Mesenchymal stem cell (in vitro differentiated cells and primary cell): Measurements from ENCODE around the gene NPM3.

Experiments used
- DNase-seq: peaks from one replicate; pipeline ENCODE4 v3.0.0-alpha.2; 2013
- H2AFZ ChIP-seq: one replicate; pipeline ENCODE4 v1.6.1; 2013; ENCODE audit warnings: low read depth, mild to moderate bottlenecking, control low read depth, inconsistent platforms, low read length, moderate library complexity
- H2AK5ac ChIP-seq: 2 replicates; pipeline ENCODE4 v1.6.1; 2013; ENCODE audit warnings: low read length, moderate library complexity, mild to moderate bottlenecking, inconsistent platforms; ENCODE audit not compliant: severe bottlenecking
- H2BK120ac ChIP-seq: one replicate; pipeline ENCODE4 v1.6.1; 2013; ENCODE audit warnings: low read depth, mild to moderate bottlenecking, inconsistent platforms, low read length, moderate library complexity
- H2BK12ac ChIP-seq, 2 experiments: one replicate each; pipeline ENCODE4 v1.6.1; 2013; ENCODE audit warnings: inconsistent platforms in 2 of 2, low read length in 2 of 2, mild to moderate bottlenecking in 2 of 2, moderate library complexity in 2 of 2, control low read depth in 1 of 2
- H2BK15ac ChIP-seq: one replicate; pipeline ENCODE4 v1.6.1; 2013; ENCODE audit warnings: mild to moderate bottlenecking, low read depth, inconsistent platforms; ENCODE audit not compliant: poor library complexity, severe bottlenecking
- H2BK5ac ChIP-seq: 2 replicates; pipeline ENCODE4 v1.6.1; 2013; ENCODE audit warnings: low read depth, mild to moderate bottlenecking, low read length, control low read depth, inconsistent platforms; ENCODE audit not compliant: poor library complexity, severe bottlenecking
- H3K14ac ChIP-seq, 2 experiments: one replicate each; pipeline ENCODE4 v1.6.1; 2013; ENCODE audit warnings: inconsistent platforms in 2 of 2, low read length in 2 of 2, control low read depth in 1 of 2, mild to moderate bottlenecking in 1 of 2, moderate library complexity in 1 of 2
- H3K18ac ChIP-seq, 2 experiments: one replicate each; pipeline ENCODE4 v1.6.1; 2013; ENCODE audit warnings: inconsistent platforms in 2 of 2, low read length in 2 of 2, control low read depth in 1 of 2, low read depth in 1 of 2, mild to moderate bottlenecking in 1 of 2
- H3K23ac ChIP-seq, 2 experiments: one replicate each; pipeline ENCODE4 v1.6.1; 2013; ENCODE audit warnings: inconsistent platforms in 2 of 2, low read length in 2 of 2, mild to moderate bottlenecking in 2 of 2, moderate library complexity in 2 of 2, control low read depth in 1 of 2
- H3K27ac ChIP-seq: 2 replicates; pipeline ENCODE4 v1.5.1; 2013; ENCODE audit warnings: mild to moderate bottlenecking, moderate library complexity, low read length, control low read depth, inconsistent platforms; ENCODE audit not compliant: poor library complexity, severe bottlenecking
- H3K27me3 ChIP-seq, 2 experiments: 2 replicates each; pipeline versions ENCODE4 v1.6.1 to v1.7.0; 2013; ENCODE audit warnings: low read length in 2 of 2, mild to moderate bottlenecking in 2 of 2, moderate library complexity in 2 of 2, control low read depth in 1 of 2, inconsistent platforms in 1 of 2; ENCODE audit not compliant: control insufficient read depth in 1 of 2, insufficient read depth in 1 of 2
- H3K36me3 ChIP-seq, 2 experiments: 2 replicates each; pipeline versions ENCODE4 v1.6.1 to v1.7.0; 2013; ENCODE audit warnings: low read length in 2 of 2, control low read depth in 1 of 2, inconsistent platforms in 1 of 2, low read depth in 1 of 2, mild to moderate bottlenecking in 1 of 2; ENCODE audit not compliant: insufficient read depth in 2 of 2, control insufficient read depth in 1 of 2
- H3K4ac ChIP-seq, 2 experiments: one replicate each; pipeline ENCODE4 v1.6.1; 2013; ENCODE audit warnings: inconsistent platforms in 2 of 2, low read length in 2 of 2, mild to moderate bottlenecking in 2 of 2, moderate library complexity in 2 of 2, control low read depth in 1 of 2, low read depth in 1 of 2
- H3K4me1 ChIP-seq: 2 replicates; pipeline ENCODE4 v1.6.1; 2013; ENCODE audit warnings: low read depth, low read length, control low read depth; ENCODE audit not compliant: control insufficient read depth, insufficient read depth
- H3K4me2 ChIP-seq: 2 replicates; pipeline ENCODE4 v1.6.1; 2013; ENCODE audit warnings: low read length, mild to moderate bottlenecking, inconsistent platforms; ENCODE audit not compliant: poor library complexity, severe bottlenecking
- H3K4me3 ChIP-seq, 2 experiments: 2 replicates each; pipeline versions ENCODE4 v1.5.1 to v1.7.0; 2013; ENCODE audit warnings: low read length in 2 of 2, mild to moderate bottlenecking in 2 of 2, control low read depth in 1 of 2, low read depth in 1 of 2; ENCODE audit not compliant: insufficient read depth in 1 of 2
- H3K79me1 ChIP-seq: replicated peaks from 2 replicates; pipeline ENCODE4 v1.6.1; 2013; ENCODE audit warnings: mild to moderate bottlenecking, control low read depth, low read length, inconsistent platforms; ENCODE audit not compliant: poor library complexity, severe bottlenecking
- H3K9ac ChIP-seq: 2 replicates; pipeline ENCODE4 v1.7.0; 2013; ENCODE audit warnings: mild to moderate bottlenecking, low read length, moderate library complexity
- H3K9me3 ChIP-seq: 2 replicates; pipeline ENCODE4 v1.7.0; 2013; ENCODE audit warnings: mild to moderate bottlenecking, low read length; ENCODE audit not compliant: control insufficient read depth
- H4K8ac ChIP-seq: one replicate; pipeline ENCODE4 v1.6.1; 2013; ENCODE audit warnings: inconsistent platforms, mild to moderate bottlenecking, low read length, moderate library complexity
- H4K91ac ChIP-seq: one replicate; pipeline ENCODE4 v1.6.1; 2013; ENCODE audit warnings: mild to moderate bottlenecking, low read length, inconsistent platforms
- WGBS: methylation state at CpG from one replicate; pipeline ENCODE4 v1.1.7; 2013; ENCODE audit warnings: mixed read lengths; 5-methylcytosine and 5-hydroxymethylcytosine counted together

Gene NPM3

DNA sequence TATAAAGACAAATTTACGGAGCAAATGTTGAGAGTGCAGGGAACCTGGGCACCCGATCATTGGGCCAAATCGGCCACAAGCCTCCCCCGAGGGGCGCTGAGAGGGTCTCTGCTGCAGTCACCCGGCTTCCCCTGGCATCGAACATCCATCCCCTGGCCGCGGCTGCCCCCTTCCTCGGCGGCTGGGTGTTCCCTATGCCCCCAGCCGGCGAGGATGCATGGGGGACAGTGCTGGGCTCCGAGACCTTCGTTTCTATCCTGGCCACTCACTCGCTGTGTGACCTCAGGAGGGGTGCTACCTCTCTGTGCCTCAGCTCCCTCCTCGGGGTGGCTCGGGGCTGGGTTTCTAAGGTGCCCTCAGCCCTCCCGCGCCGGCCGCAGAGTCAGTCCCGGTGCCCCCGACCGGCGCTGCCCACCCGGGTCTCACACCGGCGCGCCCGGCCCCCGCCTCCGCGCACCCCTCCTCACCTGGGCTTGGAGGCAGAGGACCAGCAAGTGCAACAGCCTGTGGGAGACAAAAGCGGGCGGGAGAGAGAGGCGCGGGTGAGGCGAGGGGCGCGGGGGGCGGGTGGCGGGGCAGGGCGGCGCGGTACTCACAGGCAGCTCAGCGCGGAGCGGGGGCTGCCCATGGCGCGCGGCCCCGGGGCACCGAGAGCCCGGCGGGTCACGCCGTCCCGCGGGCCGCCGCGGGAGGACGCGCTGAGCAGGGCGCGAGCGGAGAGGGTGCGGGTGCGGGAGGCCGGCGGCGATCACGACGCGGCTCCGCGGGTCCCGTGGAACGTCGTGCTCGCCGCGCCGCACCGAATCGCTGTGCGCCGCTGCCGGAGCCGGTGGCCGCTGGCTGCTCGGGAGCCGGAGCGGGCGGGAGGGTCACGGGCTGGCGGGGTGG, 7.7 kb downstream of the NPM3 start, which contains the start of gene FGF8:
Gene FGF8, minus strand, starts transcription at position 842 of the 888 bp plus-strand sequence. Its CDS starts 214 bp downstream, at position 628.
- H3K27ac ChIP-seq: no peak within 1 kb of the TSS
- H2AK5ac ChIP-seq: no peak within 1 kb of the TSS
- no peak within 1 kb of the TSS for H2BK15ac ChIP-seq
- peaks cover 4% of the 10 kb centered on the region for H3K79me1 ChIP-seq
- no peak within 1 kb of the TSS for H2AFZ ChIP-seq
- H4K91ac ChIP-seq: no peak within 1 kb of the TSS
- H3K4me1 ChIP-seq: peaks cover 33% of the 10 kb centered on the region
- H3K36me3 ChIP-seq: peaks cover 0 to 16% of the 10 kb centered on the region in 2 experiments
- H2BK5ac ChIP-seq: no peak within 1 kb of the TSS
- H3K4ac ChIP-seq: no peak within 1 kb of the TSS
- no peak within 1 kb of the TSS for H3K9ac ChIP-seq
- H3K18ac ChIP-seq: no peak within 1 kb of the TSS
- 2% methylated on average over 33 of the region's 98 CpGs for WGBS
- H3K14ac ChIP-seq: no peak within 1 kb of the TSS
- no peak within 1 kb of the TSS for H4K8ac ChIP-seq
- DNase-seq: no peak
- peaks cover 71 to 79% of the 10 kb centered on the region in 2 experiments for H3K27me3 ChIP-seq
- H2BK12ac ChIP-seq: no peak within 1 kb of the TSS
- H3K23ac ChIP-seq: no peak within 1 kb of the TSS
- no peak within 1 kb of the TSS for H2BK120ac ChIP-seq
- H3K4me2 ChIP-seq: peak within 1 kb of the TSS; percentile 87
- H3K9me3 ChIP-seq: no peaks in the 10 kb centered on the region
- H3K4me3 ChIP-seq: peak within 1 kb of the TSS in 1 of 2 experiments; percentile 30

DNA sequence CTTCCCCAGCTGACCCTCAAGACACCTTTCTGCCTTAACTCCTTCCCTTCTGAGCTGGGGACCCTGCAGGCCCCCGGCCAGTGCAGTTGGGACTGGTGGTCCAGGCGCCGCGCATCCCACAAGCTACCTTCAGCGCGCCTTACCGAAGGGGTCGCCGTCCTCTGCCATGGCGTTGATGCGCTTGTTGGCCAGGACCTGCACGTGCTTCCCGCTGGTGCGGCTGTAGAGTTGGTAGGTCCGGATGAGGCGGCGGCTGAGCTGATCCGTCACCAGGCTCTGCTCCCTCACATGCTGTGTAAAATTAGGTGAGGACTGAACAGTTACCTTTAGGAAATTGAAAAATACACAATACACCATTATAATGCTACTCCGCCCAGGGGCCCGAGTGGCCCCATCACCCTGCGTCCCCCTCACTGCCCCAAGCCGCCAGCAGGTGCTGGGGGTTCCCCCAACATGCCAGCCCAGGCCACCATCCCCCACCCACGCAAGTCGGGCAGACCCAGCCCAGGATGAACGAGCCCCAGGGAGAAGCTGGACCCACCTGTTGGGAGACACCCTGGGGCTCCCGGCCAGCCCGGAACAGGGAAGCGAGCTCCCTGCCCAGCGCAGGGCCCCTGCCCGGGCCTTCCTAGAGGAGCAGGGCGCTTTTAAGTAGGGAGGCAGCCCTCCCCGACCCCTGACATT, 8.5 kb downstream of the NPM3 start:
- Histone ChIP-seq H3K18ac (no peak overlapping the region), H3K4ac (no peak overlapping the region), H4K8ac (no peak overlapping the region), H2BK5ac (no peak overlapping the region), H4K91ac (no peak overlapping the region), H2AK5ac (no peak overlapping the region), H3K9ac (no peak overlapping the region), H3K27ac (no peak overlapping the region), H3K4me2 (no peak overlapping the region), H3K4me3 (no peak overlapping the region), H2BK12ac (no peak overlapping the region), H3K14ac (peak overlapping the region in 1 of 2 experiments; percentile 11), H3K9me3 (no peaks in the 10 kb centered on the region), H2AFZ (no peak overlapping the region), H3K23ac (peak overlapping the region in 1 of 2 experiments; percentile 61), H2BK120ac (no peak overlapping the region), H3K36me3 (peaks cover 0 to 19% of the 10 kb centered on the region in 2 experiments), H3K4me1 (peaks cover 27% of the 10 kb centered on the region), H3K79me1 (peaks cover 4% of the 10 kb centered on the region), H3K27me3 (peaks cover 71 to 86% of the 10 kb centered on the region in 2 experiments), H2BK15ac (no peak overlapping the region)
- 19% methylated on average over 21 of the region's 32 CpGs for WGBS
- DNase-seq: no peak

GRCh38 chr10:101773923-101774588, 9.2 kb downstream of the NPM3 start:
- DNase-seq: no peak
- H4K8ac ChIP-seq: no peak overlapping the region
- peaks cover 78 to 86% of the 10 kb centered on the region in 2 experiments for H3K27me3 ChIP-seq
- no peaks in the 10 kb centered on the region for H3K79me1 ChIP-seq
- no peak overlapping the region for H3K4me3 ChIP-seq
- no peak overlapping the region for H3K18ac ChIP-seq
- H3K27ac ChIP-seq: no peak overlapping the region
- H2AFZ ChIP-seq: no peak overlapping the region
- no peak overlapping the region for H3K4ac ChIP-seq
- H4K91ac ChIP-seq: no peak overlapping the region
- 42% methylated on average over 9 of the region's 13 CpGs for WGBS
- peaks cover 0 to 19% of the 10 kb centered on the region in 2 experiments for H3K36me3 ChIP-seq
- H2BK120ac ChIP-seq: no peak overlapping the region
- H3K23ac ChIP-seq: peak overlapping the region in 1 of 2 experiments; percentile 61
- H2BK5ac ChIP-seq: no peak overlapping the region
- H2AK5ac ChIP-seq: no peak overlapping the region
- H3K14ac ChIP-seq: no peak overlapping the region
- H2BK15ac ChIP-seq: no peak overlapping the region
- no peaks in the 10 kb centered on the region for H3K9me3 ChIP-seq
- H3K9ac ChIP-seq: no peak overlapping the region
- H3K4me1 ChIP-seq: peaks cover 21% of the 10 kb centered on the region
- H2BK12ac ChIP-seq: no peak overlapping the region
- no peak overlapping the region for H3K4me2 ChIP-seq
